Neural cell (in vitro differentiated cells): ENCODE data around the gene TMEM121B. TPM values are rescaled to one million over a fixed set of nuclear protein-coding genes. Genes with fewer than 3 reads are reported as not detected.

Experiments
- H2AFZ ChIP-seq: fragments of 200-600, 300-800 bp; sonication (generic), shearing (Covaris generic); 2 replicates; pipeline ENCODE4 v1.6.0; 2014; ENCODE audit warnings: low read depth, mild to moderate bottlenecking, antibody characterized with exemption, low read length, moderate library complexity
- H3F3A ChIP-seq: fragments of 200-600 bp; shearing (Covaris generic); 2 replicates; pipeline ENCODE4 v1.6.1; 2016; ENCODE audit warnings: mild to moderate bottlenecking, moderate library complexity, mixed read lengths, antibody characterized with exemption, low read length; ENCODE audit not compliant: insufficient read depth, poor library complexity, severe bottlenecking
- H3K27ac ChIP-seq: fragments of 200-600, 300-800 bp; sonication (generic), shearing (Covaris generic); 2 replicates; pipeline ENCODE4 v1.5.1; 2014; ENCODE audit warnings: mild to moderate bottlenecking, low read length, moderate library complexity
- H3K27me3 ChIP-seq: fragments of 300-800, 200-600 bp; sonication (generic), shearing (Covaris generic); 2 replicates; pipeline ENCODE4 v1.6.0; 2014; ENCODE audit warnings: mild to moderate bottlenecking, low read depth, low read length, moderate library complexity; ENCODE audit not compliant: insufficient read depth
- H3K36me3 ChIP-seq: fragments of 300-800, 200-600 bp; sonication (generic), shearing (Covaris generic); 2 replicates; pipeline ENCODE4 v1.5.1; 2014; ENCODE audit warnings: mild to moderate bottlenecking, antibody characterized with exemption, low read length, moderate library complexity; ENCODE audit not compliant: insufficient read depth
- H3K4me2 ChIP-seq: fragments of 300-800, 200-600 bp; sonication (generic), shearing (Covaris generic); 2 replicates; pipeline ENCODE4 v1.6.0; 2014; ENCODE audit warnings: mild to moderate bottlenecking, low read length
- H3K4me3 ChIP-seq: fragments of 300-800, 200-600 bp; sonication (generic), shearing (Covaris generic); 2 replicates; pipeline ENCODE4 v1.5.1; 2014; ENCODE audit warnings: mild to moderate bottlenecking, low read length, moderate library complexity
- H3K79me2 ChIP-seq: fragments of 200-600 bp; shearing (Covaris generic); replicated peaks from 2 replicates; pipeline ENCODE4 v1.6.0; 2014; ENCODE audit warnings: mild to moderate bottlenecking, low read length, moderate library complexity; ENCODE audit not compliant: insufficient read depth
- H3K9ac ChIP-seq: fragments of 300-800, 200-600 bp; sonication (generic), shearing (Covaris generic); 2 replicates; pipeline ENCODE4 v1.6.1; 2016; ENCODE audit warnings: mild to moderate bottlenecking, low read length, mixed read lengths
- H3K9me2 ChIP-seq: fragments of 200-600 bp; shearing (Covaris generic); 2 replicates; pipeline ENCODE4 v1.6.1; 2016; ENCODE audit warnings: mild to moderate bottlenecking, low read length, mixed read lengths; ENCODE audit not compliant: insufficient read depth
- H3K9me3 ChIP-seq: fragments of 200-600, 300-800 bp; sonication (generic), shearing (Covaris generic); 2 replicates; pipeline ENCODE4 v1.6.1; 2016; ENCODE audit warnings: mild to moderate bottlenecking, mixed run types, low read length, moderate library complexity, mixed read lengths
- H4K20me1 ChIP-seq: fragments of 200-600 bp; shearing (Covaris generic); 2 replicates; pipeline ENCODE4 v1.6.1; 2016; ENCODE audit warnings: mild to moderate bottlenecking, mixed run types; ENCODE audit not compliant: insufficient read depth
- EP300 ChIP-seq: fragments of 450-650 bp; conservative IDR thresholded peaks from 2 replicates; pipeline ENCODE4 v1.6.1; 2014; ENCODE audit warnings: antibody characterized with exemption, mild to moderate bottlenecking, moderate library complexity; ENCODE audit not compliant: poor library complexity, severe bottlenecking
- EZH2 ChIP-seq: fragments of 200-600, 300-800 bp; shearing (Covaris generic), sonication (generic); IDR thresholded peaks from 2 replicates; pipeline ENCODE4 v1.6.1; 2014; ENCODE audit warnings: antibody characterized with exemption, low read length, borderline replicate concordance, mild to moderate bottlenecking; ENCODE audit not compliant: insufficient read depth, poor library complexity, severe bottlenecking
- MXI1 ChIP-seq: fragments of 450-650 bp; conservative IDR thresholded peaks from 2 replicates; pipeline ENCODE4 v1.6.1; 2014; ENCODE audit warnings: antibody characterized with exemption, mild to moderate bottlenecking; ENCODE audit not compliant: poor library complexity, severe bottlenecking
- POLR2AphosphoS5 ChIP-seq: IDR thresholded peaks from 2 replicates; pipeline ENCODE4 v1.6.1; 2012
- RAD21 ChIP-seq: fragments of 450-650 bp; conservative IDR thresholded peaks from 2 replicates; pipeline ENCODE4 v1.6.1; 2014; ENCODE audit warnings: antibody characterized with exemption, mild to moderate bottlenecking, moderate library complexity
- SMC3 ChIP-seq: fragments of 450-650 bp; conservative IDR thresholded peaks from 2 replicates; pipeline ENCODE4 v1.6.1; 2014; ENCODE audit warnings: antibody characterized with exemption, mild to moderate bottlenecking, moderate library complexity; ENCODE audit not compliant: poor library complexity
- TAF1 ChIP-seq: IDR thresholded peaks from 2 replicates; pipeline ENCODE4 v1.6.1; 2012; ENCODE audit warnings: low read depth
- polyA plus RNA-seq: library from polyadenylated mRNA; depleted of rRNA; stranded (reverse); fragments of >200 nt; gene quantifications from 2 replicates; pipeline ENCODE4 v1.2.3, GENCODE V29; 2014
- TF ChIP-seq, protein P1 (sequence below): IDR thresholded peaks from 2 replicates; pipeline ENCODE4 v1.6.1; 2012; ENCODE audit warnings: borderline replicate concordance
- TF ChIP-seq, protein P2 (sequence below): fragments of 450-650 bp; IDR thresholded peaks from 2 replicates; pipeline ENCODE4 v1.5.1; 2014; ENCODE audit warnings: antibody characterized with exemption, mild to moderate bottlenecking, moderate library complexity; ENCODE audit not compliant: poor library complexity, severe bottlenecking

TMEM121B gene
- polyA plus RNA-seq, 1 donor from 2014 or later: 15.8 TPM

- Histone ChIP-seq H3K9me2 (no peaks in the 10 kb centered on the region), H3K36me3 (no peaks in the 10 kb centered on the region), H3K79me2 (peaks cover 5% of the 10 kb centered on the region), H3K4me2 (no peak overlapping the region), H2AFZ (no peak overlapping the region), H3K9ac (no peak overlapping the region), H3K9me3 (no peaks in the 10 kb centered on the region), H3K27ac (no peak overlapping the region), H3F3A (no peaks in the 10 kb centered on the region), H3K27me3 (no peaks in the 10 kb centered on the region), H3K4me3 (no peak overlapping the region), H4K20me1 (no peaks in the 10 kb centered on the region)
- TF ChIP-seq EZH2 (no peak), TAF1 (no peak)
Observed at GRCh38 chr22:17161991-17162390, 40.8 kb upstream of the TMEM121B start.

- Histone ChIP-seq H3K27me3 (no peaks in the 10 kb centered on the region), H3K4me3 (peak overlapping the region; percentile 95), H2AFZ (peak overlapping the region; percentile 99), H3K9me3 (no peaks in the 10 kb centered on the region), H3K27ac (peak overlapping the region; percentile 70), H4K20me1 (no peaks in the 10 kb centered on the region), H3K79me2 (peaks cover 13% of the 10 kb centered on the region), H3K9me2 (no peaks in the 10 kb centered on the region), H3F3A (no peaks in the 10 kb centered on the region), H3K4me2 (peak overlapping the region; percentile 73), H3K9ac (peak overlapping the region; percentile 78), H3K36me3 (no peaks in the 10 kb centered on the region)
- TF ChIP-seq MXI1 (no peak), RAD21 (no peak)
Observed at GRCh38 chr22:17159504-17159951, 38.4 kb upstream of the TMEM121B start.

DNA sequence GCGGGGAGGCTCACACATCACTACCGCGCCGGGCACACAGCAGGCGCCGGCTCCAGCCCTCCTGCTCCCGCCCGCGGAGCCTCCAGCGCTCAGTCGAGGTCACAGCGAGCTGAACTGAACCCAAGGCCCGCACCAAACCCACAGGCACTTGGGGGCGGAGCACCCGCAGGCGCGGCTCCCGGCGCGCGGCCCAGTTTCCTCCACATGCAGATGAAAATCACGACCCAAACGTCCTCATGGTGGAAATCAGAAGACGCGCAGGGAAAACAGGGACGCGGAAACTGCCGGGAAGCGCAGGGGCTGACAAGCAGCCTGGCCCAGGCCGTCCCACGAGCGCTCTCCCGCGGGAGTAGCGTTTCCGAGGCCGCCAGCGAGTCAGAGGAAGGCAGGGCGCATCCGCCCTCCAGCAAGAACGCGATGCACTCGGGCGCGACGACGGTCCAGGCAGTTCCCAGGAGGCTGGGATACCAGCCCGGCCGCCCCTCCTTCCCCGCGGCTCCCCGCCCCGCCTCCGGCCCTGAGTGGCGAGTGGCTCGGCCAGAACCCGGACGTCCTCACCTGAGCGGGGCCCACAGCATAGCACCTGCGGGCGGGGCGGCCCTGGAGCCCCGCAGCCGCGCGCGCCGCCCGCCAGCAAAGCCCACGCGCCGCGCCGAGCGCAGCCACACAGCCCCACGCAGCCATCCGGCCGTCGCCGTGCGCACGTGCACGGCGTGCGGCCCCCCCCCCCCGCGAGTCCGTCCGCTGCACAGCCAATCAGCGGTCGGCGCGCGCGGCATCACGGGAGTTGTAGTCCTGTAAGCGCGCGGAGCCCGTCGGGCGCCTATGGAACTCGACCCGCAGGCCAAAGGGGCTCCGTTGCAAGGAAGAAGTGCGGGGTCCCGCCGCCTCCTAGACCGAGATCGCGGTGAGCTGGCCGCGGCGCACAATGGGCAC is 37.7 kb upstream of the TMEM121B start, which contains the start of gene HDHD5:
Gene HDHD5 (minus strand): TSS at position 710 of the 936 bp plus-strand sequence. CDS start 26 bp downstream, at position 684.
- no peaks in the 10 kb centered on the region for H3K36me3 ChIP-seq
- no peaks in the 10 kb centered on the region for H3K9me3 ChIP-seq
- H3K4me2 ChIP-seq: peak within 1 kb of the TSS; percentile 84
- peak within 1 kb of the TSS; percentile 99 for H2AFZ ChIP-seq
- no peaks in the 10 kb centered on the region for H3K27me3 ChIP-seq
- peak within 1 kb of the TSS; percentile 95 for H3K4me3 ChIP-seq
- H4K20me1 ChIP-seq: no peaks in the 10 kb centered on the region
- H3K27ac ChIP-seq: peak within 1 kb of the TSS; percentile 76
- H3K9me2 ChIP-seq: no peaks in the 10 kb centered on the region
- peaks cover 13% of the 10 kb centered on the region for H3K79me2 ChIP-seq
- H3K9ac ChIP-seq: peak within 1 kb of the TSS; percentile 78
- TF ChIP-seq RAD21 (peak; percentile 54), SMC3 (peak; percentile 53), POLR2AphosphoS5 (peak; percentile 58), EZH2 (no peak), EP300 (peak; percentile 30), TAF1 (peak; percentile 64), MXI1 (peak; percentile 96)
- TF ChIP-seq, protein P1, sequence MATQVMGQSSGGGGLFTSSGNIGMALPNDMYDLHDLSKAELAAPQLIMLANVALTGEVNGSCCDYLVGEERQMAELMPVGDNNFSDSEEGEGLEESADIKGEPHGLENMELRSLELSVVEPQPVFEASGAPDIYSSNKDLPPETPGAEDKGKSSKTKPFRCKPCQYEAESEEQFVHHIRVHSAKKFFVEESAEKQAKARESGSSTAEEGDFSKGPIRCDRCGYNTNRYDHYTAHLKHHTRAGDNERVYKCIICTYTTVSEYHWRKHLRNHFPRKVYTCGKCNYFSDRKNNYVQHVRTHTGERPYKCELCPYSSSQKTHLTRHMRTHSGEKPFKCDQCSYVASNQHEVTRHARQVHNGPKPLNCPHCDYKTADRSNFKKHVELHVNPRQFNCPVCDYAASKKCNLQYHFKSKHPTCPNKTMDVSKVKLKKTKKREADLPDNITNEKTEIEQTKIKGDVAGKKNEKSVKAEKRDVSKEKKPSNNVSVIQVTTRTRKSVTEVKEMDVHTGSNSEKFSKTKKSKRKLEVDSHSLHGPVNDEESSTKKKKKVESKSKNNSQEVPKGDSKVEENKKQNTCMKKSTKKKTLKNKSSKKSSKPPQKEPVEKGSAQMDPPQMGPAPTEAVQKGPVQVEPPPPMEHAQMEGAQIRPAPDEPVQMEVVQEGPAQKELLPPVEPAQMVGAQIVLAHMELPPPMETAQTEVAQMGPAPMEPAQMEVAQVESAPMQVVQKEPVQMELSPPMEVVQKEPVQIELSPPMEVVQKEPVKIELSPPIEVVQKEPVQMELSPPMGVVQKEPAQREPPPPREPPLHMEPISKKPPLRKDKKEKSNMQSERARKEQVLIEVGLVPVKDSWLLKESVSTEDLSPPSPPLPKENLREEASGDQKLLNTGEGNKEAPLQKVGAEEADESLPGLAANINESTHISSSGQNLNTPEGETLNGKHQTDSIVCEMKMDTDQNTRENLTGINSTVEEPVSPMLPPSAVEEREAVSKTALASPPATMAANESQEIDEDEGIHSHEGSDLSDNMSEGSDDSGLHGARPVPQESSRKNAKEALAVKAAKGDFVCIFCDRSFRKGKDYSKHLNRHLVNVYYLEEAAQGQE: peak; percentile 24
- TF ChIP-seq, protein P2, sequence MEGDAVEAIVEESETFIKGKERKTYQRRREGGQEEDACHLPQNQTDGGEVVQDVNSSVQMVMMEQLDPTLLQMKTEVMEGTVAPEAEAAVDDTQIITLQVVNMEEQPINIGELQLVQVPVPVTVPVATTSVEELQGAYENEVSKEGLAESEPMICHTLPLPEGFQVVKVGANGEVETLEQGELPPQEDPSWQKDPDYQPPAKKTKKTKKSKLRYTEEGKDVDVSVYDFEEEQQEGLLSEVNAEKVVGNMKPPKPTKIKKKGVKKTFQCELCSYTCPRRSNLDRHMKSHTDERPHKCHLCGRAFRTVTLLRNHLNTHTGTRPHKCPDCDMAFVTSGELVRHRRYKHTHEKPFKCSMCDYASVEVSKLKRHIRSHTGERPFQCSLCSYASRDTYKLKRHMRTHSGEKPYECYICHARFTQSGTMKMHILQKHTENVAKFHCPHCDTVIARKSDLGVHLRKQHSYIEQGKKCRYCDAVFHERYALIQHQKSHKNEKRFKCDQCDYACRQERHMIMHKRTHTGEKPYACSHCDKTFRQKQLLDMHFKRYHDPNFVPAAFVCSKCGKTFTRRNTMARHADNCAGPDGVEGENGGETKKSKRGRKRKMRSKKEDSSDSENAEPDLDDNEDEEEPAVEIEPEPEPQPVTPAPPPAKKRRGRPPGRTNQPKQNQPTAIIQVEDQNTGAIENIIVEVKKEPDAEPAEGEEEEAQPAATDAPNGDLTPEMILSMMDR: no peak
- H3F3A ChIP-seq: no peaks in the 10 kb centered on the region
